GM12878 (cell line): ENCODE data around the gene LARP6. TPM values are rescaled to one million over a fixed set of nuclear protein-coding genes. Genes with fewer than 3 reads are reported as not detected.

Source experiments
- ATAC-seq: fragments of 200-7000 bp; cut with Tn5 transposase; 3 replicates; pipeline ENCODE4 v1.9.1; 2020; ENCODE audit warnings: mild to moderate bottlenecking, moderate library complexity
- BruUV-seq: library from RNA; stranded (reverse); fragments of 400-500 nt; replicated peaks from 2 replicates; lab custom pipeline; 2021; lab: Mats Ljungman, UMichigan
- CTCF ChIA-PET: fragments of 300-600 bp; sonication (Branson Sonifier 250); formaldehyde crosslinking; extraction: SDS; loops from one replicate; lab custom pipeline; 2021; ENCODE audit warnings: inconsistent platforms; lab: Yijun Ruan, JAX
- POLR2A ChIA-PET: fragments of 350-600 bp; formaldehyde crosslinking; extraction: SDS; loops from one replicate; lab custom pipeline; 2021; ENCODE audit warnings: inconsistent platforms; lab: Charles Lee
- RAD21 ChIA-PET: fragments of 300-600 bp; sonication (Branson Sonifier 250); formaldehyde crosslinking; loops from one replicate; lab custom pipeline; 2023; ENCODE audit warnings: antibody characterized with exemption; ENCODE audit not compliant: unreplicated experiment; lab: Charles Lee
- SMC1A ChIA-PET: fragments of 300-600 bp; sonication (Branson Sonifier 250); formaldehyde crosslinking; loops from one replicate; lab custom pipeline; 2023; ENCODE audit not compliant: unreplicated experiment, uncharacterized antibody; lab: Charles Lee
- DNase-seq: peaks from one replicate; pipeline ENCODE4 v3.0.0-alpha.2; 2011; ENCODE audit warnings: low read depth, low spot score
- FAIRE-seq: peaks from 3 replicates; lab custom pipeline; 2011; peaks lifted over from hg19 to GRCh38; lab: Jason Lieb, UNC
- H2AFZ ChIP-seq: 2 replicates; pipeline ENCODE4 v1.6.0; 2011; ENCODE audit warnings: low read depth, low read length, control low read depth; ENCODE audit not compliant: control insufficient read depth
- H3K27ac ChIP-seq: 2 replicates; pipeline ENCODE4 v1.5.1; 2011; ENCODE audit warnings: control low read depth; ENCODE audit not compliant: control insufficient read depth, insufficient read depth
- H3K27me3 ChIP-seq, 2 experiments: replicated peaks in 1 of 2; 2 replicates each; pipeline versions ENCODE4 v1.6.0 to v1.6.1; 2011; ENCODE audit warnings: low read length in 1 of 2; ENCODE audit not compliant: control insufficient read depth in 2 of 2, insufficient read depth in 2 of 2
- H3K36me3 ChIP-seq, 2 experiments: 2 replicates each; pipeline ENCODE4 v1.5.1; 2011; ENCODE audit warnings: low read length in 1 of 2; ENCODE audit not compliant: control insufficient read depth in 2 of 2, insufficient read depth in 2 of 2
- H3K4me1 ChIP-seq: 2 replicates; pipeline ENCODE4 v1.6.1; 2011; ENCODE audit warnings: mild to moderate bottlenecking, low read length, moderate library complexity, mixed read lengths; ENCODE audit not compliant: control insufficient read depth, insufficient read depth
- H3K4me2 ChIP-seq: 2 replicates; pipeline ENCODE4 v1.6.0; 2011; ENCODE audit warnings: control low read depth; ENCODE audit not compliant: control insufficient read depth, insufficient read depth
- H3K4me3 ChIP-seq: fragments of 200-600 bp; sonication (generic); 2 replicates; pipeline ENCODE4 v1.5.1; 2016
- H3K79me2 ChIP-seq: 2 replicates; pipeline ENCODE4 v1.6.0; 2011; ENCODE audit warnings: low read length; ENCODE audit not compliant: control insufficient read depth, insufficient read depth
- H3K9ac ChIP-seq: 2 replicates; pipeline ENCODE4 v1.8.0; 2011; ENCODE audit warnings: low read length, control low read depth, mixed read lengths; ENCODE audit not compliant: control insufficient read depth, insufficient read depth
- H3K9me3 ChIP-seq: replicated peaks from 3 replicates; pipeline ENCODE4 v1.5.1; 2011; ENCODE audit warnings: mild to moderate bottlenecking, low read length; ENCODE audit not compliant: control insufficient read depth, insufficient read depth
- H4K20me1 ChIP-seq: 2 replicates; pipeline ENCODE4 v1.6.0; 2011; ENCODE audit not compliant: control insufficient read depth, insufficient read depth
- ATF3 ChIP-seq: IDR thresholded peaks from 2 replicates; pipeline ENCODE4 v1.6.1; 2011; ENCODE audit warnings: low read depth, mild to moderate bottlenecking, low read length, moderate library complexity, borderline replicate concordance; ENCODE audit errors: extremely low read depth
- BACH1 ChIP-seq: fragments of 450-650 bp; IDR thresholded peaks from 2 replicates; pipeline ENCODE4 v1.6.1; 2017; ENCODE audit warnings: mild to moderate bottlenecking, borderline replicate concordance
- BCL11A ChIP-seq: IDR thresholded peaks from 2 replicates; pipeline ENCODE4 v1.6.1; 2011; ENCODE audit warnings: low read depth, low read length
- CHD2 ChIP-seq: IDR thresholded peaks from 2 replicates; pipeline ENCODE4 v1.6.1; 2011; ENCODE audit warnings: low read depth, low read length, improper control_type of control experiment, borderline replicate concordance
- CHD4 ChIP-seq: fragments of 200-600 bp; sonication (generic); IDR thresholded peaks from 2 replicates; pipeline ENCODE4 v1.6.1; 2016; ENCODE audit warnings: mild to moderate bottlenecking
- CREM ChIP-seq: IDR thresholded peaks from 2 replicates; pipeline ENCODE4 v1.6.1; 2014; ENCODE audit warnings: antibody characterized with exemption, low read depth
- EGR1 ChIP-seq, 2 experiments: IDR thresholded peaks; 1 replicate in 1 of 2; 2 replicates in 1 of 2; pipeline ENCODE4 v1.6.1; 2011 to 2012; ENCODE audit warnings: low read depth in 2 of 2, low read length in 2 of 2, borderline replicate concordance in 1 of 2, mild to moderate bottlenecking in 1 of 2, moderate library complexity in 1 of 2
- FOS ChIP-seq: IDR thresholded peaks from 3 replicates; pipeline ENCODE4 v1.6.1; 2011; ENCODE audit warnings: borderline replicate concordance; ENCODE audit not compliant: insufficient read length; ENCODE audit errors: extremely low read depth
- GABPA ChIP-seq: IDR thresholded peaks from 2 replicates; pipeline ENCODE4 v1.6.1; 2014; ENCODE audit warnings: antibody characterized with exemption, low read depth, mild to moderate bottlenecking, inconsistent platforms
- HDAC2 ChIP-seq: fragments of 200-600 bp; sonication (generic); IDR thresholded peaks from 2 replicates; pipeline ENCODE4 v1.6.1; 2017
- HDAC6 ChIP-seq: fragments of 200-600 bp; sonication (generic); IDR thresholded peaks from one replicate; pipeline ENCODE4 v1.8.0; 2017; ENCODE audit warnings: antibody characterized with exemption; ENCODE audit not compliant: unreplicated experiment
- IKZF2 ChIP-seq, 2 experiments: fragments of 450-650 bp; IDR thresholded peaks; 2 replicates each; pipeline ENCODE4 v1.6.1; 2017; ENCODE audit warnings: mild to moderate bottlenecking in 2 of 2, moderate library complexity in 2 of 2
- KDM1A ChIP-seq: fragments of 200-600 bp; sonication (generic); IDR thresholded peaks from 2 replicates; pipeline ENCODE4 v1.6.1; 2016; ENCODE audit warnings: borderline replicate concordance
- PKNOX1 ChIP-seq: fragments of 450-650 bp; IDR thresholded peaks from 2 replicates; pipeline ENCODE4 v1.6.1; 2016; ENCODE audit warnings: mild to moderate bottlenecking
- POLR2AphosphoS5 ChIP-seq: IDR thresholded peaks from 2 replicates; pipeline ENCODE4 v1.6.1; 2011; ENCODE audit warnings: mild to moderate bottlenecking, low read length, inconsistent platforms
- SMARCA5 ChIP-seq: fragments of 450-650 bp; IDR thresholded peaks from 2 replicates; pipeline ENCODE4 v1.6.1; 2017; ENCODE audit warnings: mild to moderate bottlenecking
- SREBF2 ChIP-seq: IDR thresholded peaks from 2 replicates; pipeline ENCODE4 v1.6.1; 2012; ENCODE audit warnings: mild to moderate bottlenecking, low read length
- YY1 ChIP-seq: IDR thresholded peaks from 2 replicates; pipeline ENCODE4 v1.6.1; 2011; ENCODE audit warnings: low read depth, mild to moderate bottlenecking, low read length
- ZNF274 ChIP-seq: IDR thresholded peaks from one replicate; pipeline ENCODE4 v1.8.0; 2011; ENCODE audit not compliant: insufficient read length, insufficient read depth
- ZZZ3 ChIP-seq: IDR thresholded peaks from 2 replicates; pipeline ENCODE4 v1.6.1; 2011; ENCODE audit warnings: low read depth; ENCODE audit not compliant: control insufficient read depth, insufficient read length
- whole genome bisulfite sequencing: methylation state at CpG from one replicate; pipeline ENCODE4 v1.1.6; 2016; ENCODE audit warnings: low lambda C conversion rate; ENCODE audit not compliant: insufficient replicate concordance, insufficient coverage; ENCODE audit errors: missing lambda C conversion rate; 5-methylcytosine and 5-hydroxymethylcytosine counted together
- in situ Hi-C: fragments of 300-500 bp; cut with MboI; formaldehyde crosslinking; loops from 9 replicates; pipeline ENCODE4 v1.14.3; 2018; ENCODE audit warnings: mixed read lengths
- intact Hi-C: fragments of 100-400 bp; cut with micrococcal nuclease; formaldehyde crosslinking; loops from one replicate; pipeline ENCODE4 v1.14.2; 2022; ENCODE audit not compliant: unreplicated experiment
- polyA plus RNA-seq, 11 experiments: library from polyadenylated mRNA; depleted of rRNA in 4 of 11; unstranded in 6 of 11; stranded (reverse) in 5 of 11; fragments of >200 nt; fragmentation: Nextera tagmentation in 4 of 11; fragmentation: Illumina TruSeq in 1 of 11; extraction: Ambion mirVana in 4 of 11; extraction: Trizol in 1 of 11; gene quantifications; 1 replicate in 1 of 11; 2 replicates in 10 of 11; pipeline versions ENCODE4 v1.2.1 to v1.2.3, GENCODE V29; 2011 to 2016; ENCODE audit warnings: inconsistent platforms in 2 of 11, missing spikeins in 2 of 11, low read depth in 1 of 11
- total RNA-seq, 4 experiments: library from RNA; depleted of rRNA in 3 of 4; stranded (reverse); fragments of >200 nt in 3 of 4; fragmentation: Illumina TruSeq in 1 of 4; extraction: Trizol in 1 of 4; gene quantifications; 2 replicates each; pipeline versions ENCODE4 v1.2.1 to v1.2.3, GENCODE V29; 2013 to 2021

Gene LARP6
- total and polyA plus RNA-seq, 10 of the 15 experiments (the other 5 are each of a cell fraction or from before 2014, with no cell fraction given) = 0.74 to 14.6 (median 3.9) TPM

GRCh38 chr15:70869346-70869745 is 15.4 kb upstream of the LARP6 start:
- Histone ChIP-seq H3K9me3 (no peaks in the 10 kb centered on the region), H3K9ac (no peak overlapping the region), H3K4me2 (no peak overlapping the region), H3K4me1 (peaks cover 6% of the 10 kb centered on the region), H3K79me2 (no peaks in the 10 kb centered on the region)
- ChIA-PET POLR2A (no interaction called here), SMC1A (no interaction called here), CTCF (interaction anchor here (1.1 kb wide), 1 partner anchor 12 kb away, joined by 3 read pairs; no protein-coding TSS in a partner anchor)
- DNase-seq = no peak
- no peak for ATAC-seq
- no peak for FAIRE-seq
- TF ChIP-seq ZNF274 (no peak), PKNOX1 (no peak), ZZZ3 (no peak), KDM1A (no peak), EGR1 (IDR thresholded peaks at IDR 0.05; ENCODE audit: borderline replicate concordance in 1 of 2, low read depth in 2 of 2, low read length in 2 of 2) (no peak), IKZF2 (IDR thresholded peaks at IDR 0.05) (no peak), HDAC2 (no peak), FOS (no peak), CHD2 (no peak), POLR2AphosphoS5 (no peak), YY1 (no peak), BCL11A (no peak), SREBF2 (no peak), SMARCA5 (no peak), CREM (no peak), CHD4 (no peak), BACH1 (no peak), GABPA (no peak), HDAC6 (no peak), ATF3 (no peak)
- TF ChIP-seq, all 136 proteins: peak for 0
- in situ Hi-C loops = no loop called here
- H3K27ac ChIP-seq = peak overlapping the region; percentile 24; the same call in 1 of the 2 replicates
- WGBS = 73% methylated on average over 3 of the region's 3 CpGs
- H3K4me3 ChIP-seq = no peak overlapping the region
- intact Hi-C loops = no loop called here
- RAD21 ChIA-PET = no interaction called here
- H3K27me3 ChIP-seq = no peaks in the 10 kb centered on the region
- H2AFZ ChIP-seq = no peak overlapping the region
- H4K20me1 ChIP-seq = no peaks in the 10 kb centered on the region
- BruUV-seq = no TSS peak
- no peaks in the 10 kb centered on the region for H3K36me3 ChIP-seq
